Measurements from ENCODE around the gene ADTRP. TPM values are rescaled to one million over a fixed set of nuclear protein-coding genes. Genes with fewer than 3 reads are reported as not detected.

ADTRP gene
- total RNA-seq, 1 experiment from 2014 or later = 0.50 TPM

GRCh38 chr6:11756726-11757125 is 21.9 kb downstream of the ADTRP start:
- H3K4me1 Mint-ChIP-seq = peaks cover 12% of the 10 kb centered on the region
- DNase-seq (ENCODE audit: low spot score) (no peak), ATAC-seq (no peak)
- ChIA-PET CTCF (no interaction called here), POLR2A (no interaction called here)
- TF ChIP-seq ZNF512 (CRISPR knock-in tag; IDR thresholded peaks at IDR 0.05; ENCODE audit: borderline replicate concordance) (no peak), GRHL2 (CRISPR knock-in tag; IDR thresholded peaks at IDR 0.05; ENCODE audit: insufficient replicate concordance, severe bottlenecking) (no peak), PRDM15 (CRISPR knock-in tag; IDR thresholded peaks at IDR 0.05) (no peak), OVOL2 (CRISPR knock-in tag; IDR thresholded peaks at IDR 0.05; ENCODE audit: borderline replicate concordance) (no peak), ZNF671 (CRISPR knock-in tag; IDR thresholded peaks at IDR 0.05) (no peak)
- TF ChIP-seq, protein P1, sequence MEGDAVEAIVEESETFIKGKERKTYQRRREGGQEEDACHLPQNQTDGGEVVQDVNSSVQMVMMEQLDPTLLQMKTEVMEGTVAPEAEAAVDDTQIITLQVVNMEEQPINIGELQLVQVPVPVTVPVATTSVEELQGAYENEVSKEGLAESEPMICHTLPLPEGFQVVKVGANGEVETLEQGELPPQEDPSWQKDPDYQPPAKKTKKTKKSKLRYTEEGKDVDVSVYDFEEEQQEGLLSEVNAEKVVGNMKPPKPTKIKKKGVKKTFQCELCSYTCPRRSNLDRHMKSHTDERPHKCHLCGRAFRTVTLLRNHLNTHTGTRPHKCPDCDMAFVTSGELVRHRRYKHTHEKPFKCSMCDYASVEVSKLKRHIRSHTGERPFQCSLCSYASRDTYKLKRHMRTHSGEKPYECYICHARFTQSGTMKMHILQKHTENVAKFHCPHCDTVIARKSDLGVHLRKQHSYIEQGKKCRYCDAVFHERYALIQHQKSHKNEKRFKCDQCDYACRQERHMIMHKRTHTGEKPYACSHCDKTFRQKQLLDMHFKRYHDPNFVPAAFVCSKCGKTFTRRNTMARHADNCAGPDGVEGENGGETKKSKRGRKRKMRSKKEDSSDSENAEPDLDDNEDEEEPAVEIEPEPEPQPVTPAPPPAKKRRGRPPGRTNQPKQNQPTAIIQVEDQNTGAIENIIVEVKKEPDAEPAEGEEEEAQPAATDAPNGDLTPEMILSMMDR (IDR thresholded peaks at IDR 0.05) = no peak
- H3K27me3 Mint-ChIP-seq (ENCODE audit: low read depth) = no peaks in the 10 kb centered on the region; the same call in 1 of the 2 replicates
- peaks cover 17% of the 10 kb centered on the region for H3K9me3 Mint-ChIP-seq
- H3K36me3 Mint-ChIP-seq = peaks cover 10% of the 10 kb centered on the region
- no peak overlapping the region for H3K4me3 Mint-ChIP-seq
- no peak overlapping the region for H3K27ac Mint-ChIP-seq

GRCh38 chr6:11756292-11756691 is 22.3 kb downstream of the ADTRP start:
- ATAC-seq (no peak), DNase-seq (ENCODE audit: low spot score) (no peak)
- Mint-ChIP-seq H3K36me3 (peaks cover 10% of the 10 kb centered on the region), H3K4me1 (peaks cover 12% of the 10 kb centered on the region), H3K9me3 (peaks cover 17% of the 10 kb centered on the region), H3K27ac (no peak overlapping the region), H3K27me3 (ENCODE audit: low read depth) (no peaks in the 10 kb centered on the region; the same call in 1 of the 2 replicates), H3K4me3 (no peak overlapping the region)
- TF ChIP-seq USF1 (CRISPR knock-in tag; IDR thresholded peaks at IDR 0.05) = no peak
- TF ChIP-seq, protein P2, sequence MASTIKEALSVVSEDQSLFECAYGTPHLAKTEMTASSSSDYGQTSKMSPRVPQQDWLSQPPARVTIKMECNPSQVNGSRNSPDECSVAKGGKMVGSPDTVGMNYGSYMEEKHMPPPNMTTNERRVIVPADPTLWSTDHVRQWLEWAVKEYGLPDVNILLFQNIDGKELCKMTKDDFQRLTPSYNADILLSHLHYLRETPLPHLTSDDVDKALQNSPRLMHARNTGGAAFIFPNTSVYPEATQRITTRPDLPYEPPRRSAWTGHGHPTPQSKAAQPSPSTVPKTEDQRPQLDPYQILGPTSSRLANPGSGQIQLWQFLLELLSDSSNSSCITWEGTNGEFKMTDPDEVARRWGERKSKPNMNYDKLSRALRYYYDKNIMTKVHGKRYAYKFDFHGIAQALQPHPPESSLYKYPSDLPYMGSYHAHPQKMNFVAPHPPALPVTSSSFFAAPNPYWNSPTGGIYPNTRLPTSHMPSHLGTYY (CRISPR knock-in tag; IDR thresholded peaks at IDR 0.05) = no peak
- TF ChIP-seq ZNF671 (CRISPR knock-in tag; IDR thresholded peaks at IDR 0.05) = no peak
- TF ChIP-seq, protein P3, sequence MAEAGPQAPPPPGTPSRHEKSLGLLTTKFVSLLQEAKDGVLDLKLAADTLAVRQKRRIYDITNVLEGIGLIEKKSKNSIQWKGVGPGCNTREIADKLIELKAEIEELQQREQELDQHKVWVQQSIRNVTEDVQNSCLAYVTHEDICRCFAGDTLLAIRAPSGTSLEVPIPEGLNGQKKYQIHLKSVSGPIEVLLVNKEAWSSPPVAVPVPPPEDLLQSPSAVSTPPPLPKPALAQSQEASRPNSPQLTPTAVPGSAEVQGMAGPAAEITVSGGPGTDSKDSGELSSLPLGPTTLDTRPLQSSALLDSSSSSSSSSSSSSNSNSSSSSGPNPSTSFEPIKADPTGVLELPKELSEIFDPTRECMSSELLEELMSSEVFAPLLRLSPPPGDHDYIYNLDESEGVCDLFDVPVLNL (CRISPR knock-in tag; IDR thresholded peaks at IDR 0.05; ENCODE audit: borderline replicate concordance, low read depth) = no peak
- TF ChIP-seq FOXK1 (CRISPR knock-in tag; IDR thresholded peaks at IDR 0.05) = no peak
- TF ChIP-seq, protein P4, sequence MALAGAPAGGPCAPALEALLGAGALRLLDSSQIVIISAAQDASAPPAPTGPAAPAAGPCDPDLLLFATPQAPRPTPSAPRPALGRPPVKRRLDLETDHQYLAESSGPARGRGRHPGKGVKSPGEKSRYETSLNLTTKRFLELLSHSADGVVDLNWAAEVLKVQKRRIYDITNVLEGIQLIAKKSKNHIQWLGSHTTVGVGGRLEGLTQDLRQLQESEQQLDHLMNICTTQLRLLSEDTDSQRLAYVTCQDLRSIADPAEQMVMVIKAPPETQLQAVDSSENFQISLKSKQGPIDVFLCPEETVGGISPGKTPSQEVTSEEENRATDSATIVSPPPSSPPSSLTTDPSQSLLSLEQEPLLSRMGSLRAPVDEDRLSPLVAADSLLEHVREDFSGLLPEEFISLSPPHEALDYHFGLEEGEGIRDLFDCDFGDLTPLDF (CRISPR knock-in tag; IDR thresholded peaks at IDR 0.05) = no peak
- TF ChIP-seq, protein P5, sequence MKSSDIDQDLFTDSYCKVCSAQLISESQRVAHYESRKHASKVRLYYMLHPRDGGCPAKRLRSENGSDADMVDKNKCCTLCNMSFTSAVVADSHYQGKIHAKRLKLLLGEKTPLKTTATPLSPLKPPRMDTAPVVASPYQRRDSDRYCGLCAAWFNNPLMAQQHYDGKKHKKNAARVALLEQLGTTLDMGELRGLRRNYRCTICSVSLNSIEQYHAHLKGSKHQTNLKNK (CRISPR knock-in tag; IDR thresholded peaks at IDR 0.05) = no peak
- no peak for TF ChIP-seq ZNF219 (CRISPR knock-in tag; IDR thresholded peaks at IDR 0.05; ENCODE audit: borderline replicate concordance)
- TF ChIP-seq MYBL2 (CRISPR knock-in tag; IDR thresholded peaks at IDR 0.05) = no peak
- TF ChIP-seq CREB1 (CRISPR knock-in tag; IDR thresholded peaks at IDR 0.05) = no peak
- TF ChIP-seq ARID4B (CRISPR knock-in tag; IDR thresholded peaks at IDR 0.05; ENCODE audit: borderline replicate concordance) = no peak
- no peak for TF ChIP-seq MAX (CRISPR knock-in tag; IDR thresholded peaks at IDR 0.05)
- POLR2A ChIA-PET = no interaction called here
- CTCF ChIA-PET = no interaction called here
